Activated CD4-positive, alpha-beta T cell treated with anti-CD3 and anti-CD28 coated beads, Interleukin-10, Interleukin-2, amounts not matched to agents 100 ng/mL and 50 ng/mL, durations not matched to agents 16 hours and 8 hours (primary cell): ENCODE data around the gene HTR3C.
A peak's percentile ranks its signal among the peaks of the same experiment; 100 is the strongest.
"Not testable (repeated sequence)": the region's sequence is repeated elsewhere in the genome, so short reads cannot be mapped to it uniquely, and the experiment has no call there.

Experiments
- DNase-seq: peaks from one replicate; pipeline ENCODE4 v3.0.0-alpha.2; 2020

The HTR3C gene

DNA sequence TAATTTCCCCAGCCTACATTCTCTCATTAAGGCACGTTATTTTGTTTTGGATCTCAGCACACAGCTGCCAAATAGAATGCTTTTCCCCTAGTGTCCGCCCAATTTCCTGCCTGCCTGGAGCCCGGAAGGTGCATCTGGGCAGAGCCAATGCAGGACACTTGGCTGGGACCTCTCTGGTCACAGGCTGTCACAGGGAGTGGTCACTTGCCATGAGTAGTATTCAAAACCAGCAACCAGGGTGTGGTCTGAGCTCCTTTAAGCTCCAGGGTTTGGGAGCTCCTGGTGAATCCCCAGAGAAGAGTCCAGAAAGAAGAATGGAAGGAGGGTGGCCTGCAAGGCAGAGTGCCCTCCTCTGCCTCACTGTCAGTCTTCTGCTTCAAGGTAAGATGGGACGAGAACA is at the start of gene HTR3C:
Gene HTR3C (plus strand): TSS at position 281 of the 400 bp plus-strand sequence. CDS start 34 bp downstream, at position 315.
- DNase-seq = no peak

- DNase-seq = no peak
These were observed 49.5 kb upstream of the HTR3C start for GRCh38 chr3:184003187-184003967.

DNA sequence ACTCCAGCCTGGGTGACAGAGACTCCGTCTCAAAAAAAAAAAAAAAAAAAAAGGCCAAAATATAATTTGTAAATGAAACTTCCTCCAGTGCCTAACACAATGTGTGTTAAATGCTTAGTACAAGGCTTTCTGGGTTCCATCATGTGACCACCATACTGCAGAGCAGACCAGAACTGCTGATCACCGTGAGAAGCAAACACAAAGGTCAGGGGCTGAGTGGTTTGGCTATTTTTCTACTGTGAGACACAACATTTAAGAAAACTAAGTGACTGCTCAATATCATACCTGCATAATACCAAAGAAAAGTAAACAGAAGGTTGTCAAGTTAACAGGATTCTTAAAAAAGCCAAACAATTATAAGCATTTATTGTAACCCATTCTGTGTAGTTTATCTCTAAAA is 48.4 kb upstream of the HTR3C start:
- DNase-seq = no peak

DNA sequence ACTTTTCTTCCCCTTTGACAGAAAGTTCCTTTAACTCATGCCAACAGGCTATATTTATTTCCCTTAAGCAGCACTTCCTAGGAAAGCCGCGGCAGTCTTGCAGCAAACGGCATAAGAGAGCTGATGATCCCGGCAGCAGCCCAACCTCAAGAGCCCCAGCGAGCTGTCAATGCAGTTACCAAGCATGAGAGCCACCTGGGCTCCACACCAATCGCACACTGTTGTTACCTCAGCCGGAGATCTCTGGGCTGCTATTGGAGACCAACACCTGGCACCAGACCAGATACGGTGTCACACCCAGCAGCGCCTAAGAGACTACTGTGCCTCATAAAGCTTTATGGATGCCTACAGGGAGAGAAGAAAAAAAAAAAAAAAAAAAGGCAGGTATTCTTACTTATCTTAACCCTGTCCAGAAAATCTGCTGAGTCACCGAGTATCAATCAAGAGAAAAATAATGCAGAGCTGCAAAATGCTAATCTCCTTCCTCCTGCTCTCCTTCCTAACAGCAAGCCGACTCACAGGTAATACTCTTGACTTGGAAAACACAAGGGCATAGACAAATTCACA is 46.8 kb upstream of the HTR3C start:
- DNase-seq = peak; percentile 17

DNA sequence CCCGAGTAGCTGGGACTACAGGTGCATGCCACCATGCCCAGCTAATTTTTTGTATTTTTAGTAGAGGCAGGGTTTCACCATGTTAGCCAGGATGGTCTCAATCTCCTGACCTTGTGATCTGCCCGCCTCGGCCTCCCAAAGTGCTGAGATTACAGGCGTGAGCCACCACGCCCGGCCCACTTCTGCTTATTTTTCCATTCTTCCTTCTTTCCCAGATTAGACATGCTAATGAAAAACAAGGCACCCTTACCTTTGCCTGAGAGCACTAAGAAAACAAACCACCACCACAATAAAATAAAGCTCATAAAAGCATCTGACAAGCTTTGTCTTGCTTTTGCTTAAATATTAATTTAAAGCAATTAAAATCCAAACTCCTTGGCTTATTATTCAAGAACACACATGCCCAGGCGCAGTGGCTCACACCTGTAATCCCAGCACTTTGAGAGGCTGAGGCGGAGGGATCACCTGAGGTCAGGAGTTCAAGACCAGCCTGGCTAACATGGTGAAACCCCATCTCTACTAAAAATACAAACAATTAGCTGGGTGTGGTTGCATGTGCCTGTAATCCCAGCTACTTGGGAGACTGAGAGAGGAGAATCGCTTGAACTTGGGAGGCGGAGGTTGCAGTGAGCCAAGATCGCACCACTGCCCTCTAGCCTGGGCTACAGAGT is 45.6 kb upstream of the HTR3C start:
- DNase-seq = not testable (repeated sequence)

GRCh38 chr3:184008161-184008560 is 44.7 kb upstream of the HTR3C start:
- no peak for DNase-seq

GRCh38 chr3:184011230-184011876 is 41.5 kb upstream of the HTR3C start:
- DNase-seq = no peak

GRCh38 chr3:184011937-184012889 is 40.6 kb upstream of the HTR3C start:
- DNase-seq = no peak

DNA sequence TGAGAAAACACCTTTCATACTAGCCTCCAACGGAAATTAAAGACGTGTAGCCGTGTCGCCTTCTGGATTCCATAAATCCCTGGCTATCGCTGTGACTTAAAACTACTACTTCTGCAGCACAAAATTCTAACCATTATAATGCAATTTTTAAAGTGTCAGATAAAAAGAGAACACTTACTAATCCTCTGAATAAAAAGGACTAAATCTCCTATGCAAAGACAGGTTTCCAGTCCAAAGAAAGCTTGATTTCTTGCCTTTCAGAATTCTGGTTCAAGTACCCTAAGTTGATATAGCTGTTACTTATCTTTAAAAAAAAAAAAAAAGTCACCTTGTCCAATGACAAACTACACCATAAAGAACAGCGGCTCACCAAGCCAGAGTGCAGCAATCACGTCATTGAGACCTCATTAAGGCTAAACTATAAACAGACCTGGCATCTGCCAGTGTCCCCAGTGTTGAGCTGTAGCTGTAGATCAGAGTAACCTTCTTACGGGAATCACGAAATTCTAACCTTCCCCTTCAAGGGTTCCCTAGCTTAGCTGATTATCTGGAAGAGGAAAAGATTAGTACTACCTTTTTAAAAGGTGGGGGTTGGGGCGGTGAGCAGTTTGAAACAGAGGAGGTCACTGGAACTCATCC is 37.3 kb upstream of the HTR3C start:
- DNase-seq = no peak

GRCh38 chr3:184016169-184016570 is 36.7 kb upstream of the HTR3C start:
- DNase-seq = no peak

DNA sequence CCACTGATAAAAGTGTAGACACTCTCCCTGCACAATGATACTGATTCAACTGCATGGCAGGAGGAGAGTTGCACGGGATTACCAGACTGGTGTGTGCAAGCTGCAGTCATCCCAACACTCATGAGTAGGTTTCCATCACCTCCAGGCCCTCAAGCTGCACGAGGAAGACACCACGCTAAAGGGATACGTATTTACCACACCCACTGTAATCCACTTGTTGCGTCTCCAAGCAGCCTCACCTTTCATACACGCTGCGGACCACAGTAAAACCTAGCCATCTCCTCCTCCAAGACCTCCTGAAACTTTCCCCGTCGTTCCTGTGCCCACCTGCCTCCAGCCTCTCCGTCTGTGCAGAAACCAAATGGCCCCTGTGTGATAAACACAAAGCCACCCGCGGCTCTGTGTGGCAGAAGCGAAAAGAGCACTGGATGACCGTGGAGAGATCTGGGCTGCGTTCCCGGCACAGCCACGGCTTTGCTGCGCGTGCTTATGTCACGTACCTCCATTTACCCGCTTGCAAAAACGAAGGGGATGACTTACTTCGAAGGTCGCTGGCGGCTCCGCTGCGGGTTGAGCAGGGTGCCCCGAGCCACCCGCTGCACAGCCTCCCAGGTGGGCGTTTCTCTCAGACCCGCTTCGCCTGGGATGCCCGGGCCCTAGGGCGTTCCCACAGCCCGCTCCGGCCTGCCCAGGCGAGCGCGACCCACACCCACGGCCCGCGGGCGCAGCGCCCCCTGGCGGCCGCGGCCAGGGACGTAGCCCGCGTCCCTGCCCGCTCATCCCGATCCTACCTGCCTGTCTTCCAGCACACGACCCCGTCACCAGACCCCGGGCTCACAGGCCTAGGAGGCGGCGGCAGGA is 35.8 kb upstream of the HTR3C start:
- DNase-seq = peak; percentile 67

DNA sequence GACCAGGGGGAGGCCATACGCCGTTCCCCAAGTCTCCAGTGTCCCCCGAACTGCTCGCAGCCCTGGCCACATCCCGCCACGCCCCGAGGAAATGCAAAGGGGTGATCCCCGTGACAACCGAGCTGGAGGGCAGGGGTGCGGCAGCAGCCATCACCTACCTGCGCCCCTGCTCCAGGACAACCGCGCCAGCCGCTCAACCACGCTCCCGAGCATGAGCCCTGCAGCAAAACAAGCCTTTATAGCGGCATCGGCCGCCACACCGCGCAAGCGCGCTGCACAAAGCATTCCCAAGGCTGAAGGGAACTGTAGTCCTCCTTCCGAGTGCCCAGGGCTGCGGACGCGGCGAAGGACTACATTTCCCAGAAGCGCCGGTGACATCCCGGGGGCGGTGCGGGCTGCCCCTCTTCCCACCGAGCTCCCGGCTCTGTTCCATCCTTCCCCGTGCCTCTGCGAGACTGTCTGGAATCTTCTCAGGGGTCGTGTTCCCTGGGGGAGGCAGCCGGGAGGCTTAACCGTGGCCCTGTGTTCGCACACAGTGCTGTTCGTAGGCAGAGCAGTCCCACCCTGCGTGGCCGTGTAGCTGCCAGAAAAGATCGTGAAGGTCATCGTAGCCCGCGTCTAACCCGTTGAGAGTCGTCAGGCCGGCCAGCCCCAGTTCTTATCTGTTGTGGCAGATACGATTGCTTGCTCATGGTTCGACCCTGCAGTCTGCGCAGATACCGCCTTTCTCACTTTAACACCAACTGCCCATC is 35.0 kb upstream of the HTR3C start, which contains the start of gene ABCC5:
Gene ABCC5 (minus strand): TSS at position 213 of the 752 bp plus-strand sequence. CDS start 3,492 bp downstream, outside the sequence.
- DNase-seq = peak; percentile 92

GRCh38 chr3:184018424-184018973 is 34.3 kb upstream of the HTR3C start:
- DNase-seq = no peak

DNA sequence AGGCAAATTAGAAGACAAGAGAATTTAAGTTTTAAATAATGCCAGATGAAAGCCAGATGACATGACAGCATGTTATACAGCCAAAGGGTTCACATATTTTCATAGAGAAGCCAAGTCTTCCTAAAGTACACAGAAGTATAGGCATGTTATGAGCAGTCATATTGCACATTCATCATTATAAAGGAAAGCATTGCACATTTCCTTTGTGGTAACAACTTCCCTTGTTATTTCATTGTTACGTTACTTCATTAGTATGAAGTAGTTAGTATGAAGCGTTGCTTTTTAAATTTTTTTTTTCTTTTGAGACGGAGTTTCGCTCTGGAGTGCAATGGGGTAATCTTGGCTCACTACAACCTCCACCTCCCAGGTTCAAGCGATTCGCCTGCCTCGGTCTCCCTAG is 30.5 kb upstream of the HTR3C start:
- DNase-seq = peak; percentile 14

GRCh38 chr3:184025256-184025655 is 27.6 kb upstream of the HTR3C start:
- DNase-seq = not testable (repeated sequence)

- DNase-seq = not testable (repeated sequence)
These were observed 24.5 kb upstream of the HTR3C start for GRCh38 chr3:184028275-184028890.

DNA sequence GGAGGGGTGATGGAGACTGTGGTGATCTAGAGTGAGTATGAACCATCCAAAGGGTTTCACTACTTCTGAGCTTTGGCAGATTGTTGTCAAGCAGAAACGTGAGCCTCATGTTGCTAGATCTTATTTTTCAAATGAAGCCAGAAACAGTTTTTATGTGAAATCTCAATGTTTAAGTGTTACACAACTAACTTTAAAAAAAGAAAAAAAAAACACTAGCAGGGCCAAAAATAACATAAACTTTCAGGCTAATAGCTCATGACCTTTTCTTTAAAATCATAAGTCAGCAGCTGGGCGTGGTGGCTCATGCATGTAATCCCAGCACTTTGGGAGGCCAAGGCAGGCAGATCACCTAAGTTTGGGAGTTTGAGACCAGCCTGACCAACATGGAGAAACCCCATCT is 23.4 kb upstream of the HTR3C start:
- no peak for DNase-seq

GRCh38 chr3:184030536-184030935 is 22.3 kb upstream of the HTR3C start:
- no peak for DNase-seq

DNA sequence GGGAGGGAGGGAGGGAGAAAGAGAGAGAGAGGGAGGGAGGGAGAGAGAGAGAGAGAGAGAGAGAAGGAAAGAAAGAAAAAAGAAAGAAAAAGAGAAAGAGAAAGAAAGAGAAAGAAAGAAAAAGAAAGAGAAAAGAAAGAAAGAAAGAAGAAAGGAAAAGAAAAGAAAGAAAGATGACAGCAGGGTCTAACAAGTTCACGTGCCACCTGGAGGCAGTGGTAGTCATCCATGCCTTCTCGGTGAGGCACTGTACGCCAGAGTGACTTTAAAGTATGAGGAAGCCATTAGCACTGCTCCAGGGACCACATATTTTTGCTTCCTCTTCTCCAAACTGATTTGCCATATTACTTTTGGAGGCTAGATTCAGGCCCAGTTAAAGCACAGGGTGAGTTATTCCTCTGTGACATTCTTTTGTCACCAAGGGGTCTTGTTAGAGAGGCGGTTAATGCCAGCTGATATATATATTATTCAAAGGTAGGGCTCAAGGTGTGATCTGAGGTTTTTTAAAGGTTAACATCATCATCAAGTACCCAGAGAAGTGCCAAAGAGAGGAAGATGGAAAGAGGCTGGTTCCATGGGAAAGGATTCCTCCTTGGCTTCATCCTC is 21.6 kb upstream of the HTR3C start, which contains the start of gene HTR3D:
Gene HTR3D (plus strand): TSS at position 556 of the 606 bp plus-strand sequence. CDS start 0 bp downstream, at position 556.
- DNase-seq = no peak
